PFSK-1 (cell line): ENCODE results near the gene CDC42BPG.

Source experiments
- POLR2AphosphoS5 ChIP-seq: IDR thresholded peaks from 2 replicates; pipeline ENCODE4 v1.6.1; 2012; ENCODE audit warnings: low read depth, mild to moderate bottlenecking, control low read depth, low read length, moderate library complexity
- SIN3A ChIP-seq: IDR thresholded peaks from 2 replicates; pipeline ENCODE4 v1.6.1; 2012; ENCODE audit warnings: mild to moderate bottlenecking, low read length, moderate library complexity, borderline replicate concordance; ENCODE audit not compliant: insufficient read depth
- TAF1 ChIP-seq: IDR thresholded peaks from 2 replicates; pipeline ENCODE4 v1.6.1; 2012; ENCODE audit warnings: low read length, control low read depth, borderline replicate concordance; ENCODE audit not compliant: insufficient read depth
- TF ChIP-seq, protein P1 (sequence below), 2 experiments: IDR thresholded peaks; 2 replicates each; pipeline versions ENCODE4 v1.6.1 to v1.8.0; 2011 to 2012; ENCODE audit warnings: low read depth in 2 of 2, low read length in 2 of 2, control low read depth in 1 of 2, inconsistent platforms in 1 of 2, mild to moderate bottlenecking in 1 of 2, moderate library complexity in 1 of 2; ENCODE audit not compliant: insufficient read depth in 1 of 2

DNA sequence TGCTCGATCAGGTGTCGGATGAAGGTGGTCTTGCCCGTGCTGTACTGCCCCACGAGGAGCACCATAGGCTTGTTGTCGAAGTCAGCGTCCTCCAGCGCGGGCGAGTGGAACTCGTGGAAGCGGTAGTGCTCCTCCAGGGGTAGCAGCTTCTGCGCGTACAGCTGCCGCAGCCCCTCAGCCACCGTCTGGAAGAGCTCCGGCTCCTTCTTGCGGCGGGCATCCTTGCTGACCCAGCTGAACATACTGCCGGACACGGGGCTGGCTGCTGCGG lies 33.7 kb upstream of the CDC42BPG start:
- TF ChIP-seq POLR2AphosphoS5 (no peak), TAF1 (no peak), SIN3A (no peak)
- TF ChIP-seq, protein P1, sequence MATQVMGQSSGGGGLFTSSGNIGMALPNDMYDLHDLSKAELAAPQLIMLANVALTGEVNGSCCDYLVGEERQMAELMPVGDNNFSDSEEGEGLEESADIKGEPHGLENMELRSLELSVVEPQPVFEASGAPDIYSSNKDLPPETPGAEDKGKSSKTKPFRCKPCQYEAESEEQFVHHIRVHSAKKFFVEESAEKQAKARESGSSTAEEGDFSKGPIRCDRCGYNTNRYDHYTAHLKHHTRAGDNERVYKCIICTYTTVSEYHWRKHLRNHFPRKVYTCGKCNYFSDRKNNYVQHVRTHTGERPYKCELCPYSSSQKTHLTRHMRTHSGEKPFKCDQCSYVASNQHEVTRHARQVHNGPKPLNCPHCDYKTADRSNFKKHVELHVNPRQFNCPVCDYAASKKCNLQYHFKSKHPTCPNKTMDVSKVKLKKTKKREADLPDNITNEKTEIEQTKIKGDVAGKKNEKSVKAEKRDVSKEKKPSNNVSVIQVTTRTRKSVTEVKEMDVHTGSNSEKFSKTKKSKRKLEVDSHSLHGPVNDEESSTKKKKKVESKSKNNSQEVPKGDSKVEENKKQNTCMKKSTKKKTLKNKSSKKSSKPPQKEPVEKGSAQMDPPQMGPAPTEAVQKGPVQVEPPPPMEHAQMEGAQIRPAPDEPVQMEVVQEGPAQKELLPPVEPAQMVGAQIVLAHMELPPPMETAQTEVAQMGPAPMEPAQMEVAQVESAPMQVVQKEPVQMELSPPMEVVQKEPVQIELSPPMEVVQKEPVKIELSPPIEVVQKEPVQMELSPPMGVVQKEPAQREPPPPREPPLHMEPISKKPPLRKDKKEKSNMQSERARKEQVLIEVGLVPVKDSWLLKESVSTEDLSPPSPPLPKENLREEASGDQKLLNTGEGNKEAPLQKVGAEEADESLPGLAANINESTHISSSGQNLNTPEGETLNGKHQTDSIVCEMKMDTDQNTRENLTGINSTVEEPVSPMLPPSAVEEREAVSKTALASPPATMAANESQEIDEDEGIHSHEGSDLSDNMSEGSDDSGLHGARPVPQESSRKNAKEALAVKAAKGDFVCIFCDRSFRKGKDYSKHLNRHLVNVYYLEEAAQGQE (IDR thresholded peaks at IDR 0.05; ENCODE audit: insufficient read depth in 1 of 2, low read depth in 2 of 2, low read length in 2 of 2): no peak
